Neural cell (in vitro differentiated cells): ENCODE results near the gene RNF223. TPM values are rescaled to one million over a fixed set of nuclear protein-coding genes. Genes with fewer than 3 reads are reported as not detected.

Experiments
- H2AFZ ChIP-seq: fragments of 200-600, 300-800 bp; sonication (generic), shearing (Covaris generic); 2 replicates; pipeline ENCODE4 v1.6.0; 2014; ENCODE audit warnings: low read depth, mild to moderate bottlenecking, antibody characterized with exemption, low read length, moderate library complexity
- H3F3A ChIP-seq: fragments of 200-600 bp; shearing (Covaris generic); 2 replicates; pipeline ENCODE4 v1.6.1; 2016; ENCODE audit warnings: mild to moderate bottlenecking, moderate library complexity, mixed read lengths, antibody characterized with exemption, low read length; ENCODE audit not compliant: insufficient read depth, poor library complexity, severe bottlenecking
- H3K27ac ChIP-seq: fragments of 200-600, 300-800 bp; sonication (generic), shearing (Covaris generic); 2 replicates; pipeline ENCODE4 v1.5.1; 2014; ENCODE audit warnings: mild to moderate bottlenecking, low read length, moderate library complexity
- H3K27me3 ChIP-seq: fragments of 300-800, 200-600 bp; sonication (generic), shearing (Covaris generic); 2 replicates; pipeline ENCODE4 v1.6.0; 2014; ENCODE audit warnings: mild to moderate bottlenecking, low read depth, low read length, moderate library complexity; ENCODE audit not compliant: insufficient read depth
- H3K36me3 ChIP-seq: fragments of 300-800, 200-600 bp; sonication (generic), shearing (Covaris generic); 2 replicates; pipeline ENCODE4 v1.5.1; 2014; ENCODE audit warnings: mild to moderate bottlenecking, antibody characterized with exemption, low read length, moderate library complexity; ENCODE audit not compliant: insufficient read depth
- H3K4me2 ChIP-seq: fragments of 300-800, 200-600 bp; sonication (generic), shearing (Covaris generic); 2 replicates; pipeline ENCODE4 v1.6.0; 2014; ENCODE audit warnings: mild to moderate bottlenecking, low read length
- H3K4me3 ChIP-seq: fragments of 300-800, 200-600 bp; sonication (generic), shearing (Covaris generic); 2 replicates; pipeline ENCODE4 v1.5.1; 2014; ENCODE audit warnings: mild to moderate bottlenecking, low read length, moderate library complexity
- H3K79me2 ChIP-seq: fragments of 200-600 bp; shearing (Covaris generic); replicated peaks from 2 replicates; pipeline ENCODE4 v1.6.0; 2014; ENCODE audit warnings: mild to moderate bottlenecking, low read length, moderate library complexity; ENCODE audit not compliant: insufficient read depth
- H3K9ac ChIP-seq: fragments of 300-800, 200-600 bp; sonication (generic), shearing (Covaris generic); 2 replicates; pipeline ENCODE4 v1.6.1; 2016; ENCODE audit warnings: mild to moderate bottlenecking, low read length, mixed read lengths
- H3K9me2 ChIP-seq: fragments of 200-600 bp; shearing (Covaris generic); 2 replicates; pipeline ENCODE4 v1.6.1; 2016; ENCODE audit warnings: mild to moderate bottlenecking, low read length, mixed read lengths; ENCODE audit not compliant: insufficient read depth
- H3K9me3 ChIP-seq: fragments of 200-600, 300-800 bp; sonication (generic), shearing (Covaris generic); 2 replicates; pipeline ENCODE4 v1.6.1; 2016; ENCODE audit warnings: mild to moderate bottlenecking, mixed run types, low read length, moderate library complexity, mixed read lengths
- H4K20me1 ChIP-seq: fragments of 200-600 bp; shearing (Covaris generic); 2 replicates; pipeline ENCODE4 v1.6.1; 2016; ENCODE audit warnings: mild to moderate bottlenecking, mixed run types; ENCODE audit not compliant: insufficient read depth
- EP300 ChIP-seq: fragments of 450-650 bp; conservative IDR thresholded peaks from 2 replicates; pipeline ENCODE4 v1.6.1; 2014; ENCODE audit warnings: antibody characterized with exemption, mild to moderate bottlenecking, moderate library complexity; ENCODE audit not compliant: poor library complexity, severe bottlenecking
- EZH2 ChIP-seq: fragments of 200-600, 300-800 bp; shearing (Covaris generic), sonication (generic); IDR thresholded peaks from 2 replicates; pipeline ENCODE4 v1.6.1; 2014; ENCODE audit warnings: antibody characterized with exemption, low read length, borderline replicate concordance, mild to moderate bottlenecking; ENCODE audit not compliant: insufficient read depth, poor library complexity, severe bottlenecking
- MXI1 ChIP-seq: fragments of 450-650 bp; conservative IDR thresholded peaks from 2 replicates; pipeline ENCODE4 v1.6.1; 2014; ENCODE audit warnings: antibody characterized with exemption, mild to moderate bottlenecking; ENCODE audit not compliant: poor library complexity, severe bottlenecking
- POLR2AphosphoS5 ChIP-seq: IDR thresholded peaks from 2 replicates; pipeline ENCODE4 v1.6.1; 2012
- RAD21 ChIP-seq: fragments of 450-650 bp; conservative IDR thresholded peaks from 2 replicates; pipeline ENCODE4 v1.6.1; 2014; ENCODE audit warnings: antibody characterized with exemption, mild to moderate bottlenecking, moderate library complexity
- SMC3 ChIP-seq: fragments of 450-650 bp; conservative IDR thresholded peaks from 2 replicates; pipeline ENCODE4 v1.6.1; 2014; ENCODE audit warnings: antibody characterized with exemption, mild to moderate bottlenecking, moderate library complexity; ENCODE audit not compliant: poor library complexity
- polyA plus RNA-seq: library from polyadenylated mRNA; depleted of rRNA; stranded (reverse); fragments of >200 nt; gene quantifications from 2 replicates; pipeline ENCODE4 v1.2.3, GENCODE V29; 2014
- TF ChIP-seq, protein P1 (sequence below): IDR thresholded peaks from 2 replicates; pipeline ENCODE4 v1.6.1; 2012; ENCODE audit warnings: borderline replicate concordance
- TF ChIP-seq, protein P2 (sequence below): fragments of 450-650 bp; IDR thresholded peaks from 2 replicates; pipeline ENCODE4 v1.5.1; 2014; ENCODE audit warnings: antibody characterized with exemption, mild to moderate bottlenecking, moderate library complexity; ENCODE audit not compliant: poor library complexity, severe bottlenecking

Gene RNF223
- polyA plus RNA-seq, 1 donor from 2014 or later, result not detected

DNA sequence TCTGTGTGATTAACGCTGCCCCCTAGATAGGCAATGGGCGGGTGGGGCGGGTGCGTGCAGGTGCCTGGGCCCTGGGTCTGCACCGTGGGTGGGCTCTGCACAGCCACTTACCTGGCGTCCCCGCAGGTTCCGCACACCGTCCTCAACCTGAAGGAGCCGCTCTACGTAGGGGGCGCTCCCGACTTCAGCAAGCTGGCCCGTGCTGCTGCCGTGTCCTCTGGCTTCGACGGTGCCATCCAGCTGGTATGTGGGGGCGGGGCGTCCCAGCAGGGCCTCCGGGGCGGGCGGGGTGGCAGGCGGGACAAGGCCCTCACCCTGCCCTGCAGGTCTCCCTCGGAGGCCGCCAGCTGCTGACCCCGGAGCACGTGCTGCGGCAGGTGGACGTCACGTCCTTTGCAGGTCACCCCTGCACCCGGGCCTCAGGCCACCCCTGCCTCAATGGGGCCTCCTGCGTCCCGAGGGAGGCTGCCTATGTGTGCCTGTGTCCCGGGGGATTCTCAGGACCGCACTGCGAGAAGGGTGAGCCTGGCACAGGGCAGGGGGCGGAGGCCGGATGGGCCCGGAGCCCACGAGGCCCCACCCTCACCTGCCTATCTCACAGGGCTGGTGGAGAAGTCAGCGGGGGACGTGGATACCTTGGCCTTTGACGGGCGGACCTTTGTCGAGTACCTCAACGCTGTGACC, 22.8 kb downstream of the RNF223 start:
- TF ChIP-seq RAD21 (no peak), POLR2AphosphoS5 (no peak), EZH2 (no peak), EP300 (no peak), SMC3 (no peak), MXI1 (no peak)
- TF ChIP-seq, protein P1, sequence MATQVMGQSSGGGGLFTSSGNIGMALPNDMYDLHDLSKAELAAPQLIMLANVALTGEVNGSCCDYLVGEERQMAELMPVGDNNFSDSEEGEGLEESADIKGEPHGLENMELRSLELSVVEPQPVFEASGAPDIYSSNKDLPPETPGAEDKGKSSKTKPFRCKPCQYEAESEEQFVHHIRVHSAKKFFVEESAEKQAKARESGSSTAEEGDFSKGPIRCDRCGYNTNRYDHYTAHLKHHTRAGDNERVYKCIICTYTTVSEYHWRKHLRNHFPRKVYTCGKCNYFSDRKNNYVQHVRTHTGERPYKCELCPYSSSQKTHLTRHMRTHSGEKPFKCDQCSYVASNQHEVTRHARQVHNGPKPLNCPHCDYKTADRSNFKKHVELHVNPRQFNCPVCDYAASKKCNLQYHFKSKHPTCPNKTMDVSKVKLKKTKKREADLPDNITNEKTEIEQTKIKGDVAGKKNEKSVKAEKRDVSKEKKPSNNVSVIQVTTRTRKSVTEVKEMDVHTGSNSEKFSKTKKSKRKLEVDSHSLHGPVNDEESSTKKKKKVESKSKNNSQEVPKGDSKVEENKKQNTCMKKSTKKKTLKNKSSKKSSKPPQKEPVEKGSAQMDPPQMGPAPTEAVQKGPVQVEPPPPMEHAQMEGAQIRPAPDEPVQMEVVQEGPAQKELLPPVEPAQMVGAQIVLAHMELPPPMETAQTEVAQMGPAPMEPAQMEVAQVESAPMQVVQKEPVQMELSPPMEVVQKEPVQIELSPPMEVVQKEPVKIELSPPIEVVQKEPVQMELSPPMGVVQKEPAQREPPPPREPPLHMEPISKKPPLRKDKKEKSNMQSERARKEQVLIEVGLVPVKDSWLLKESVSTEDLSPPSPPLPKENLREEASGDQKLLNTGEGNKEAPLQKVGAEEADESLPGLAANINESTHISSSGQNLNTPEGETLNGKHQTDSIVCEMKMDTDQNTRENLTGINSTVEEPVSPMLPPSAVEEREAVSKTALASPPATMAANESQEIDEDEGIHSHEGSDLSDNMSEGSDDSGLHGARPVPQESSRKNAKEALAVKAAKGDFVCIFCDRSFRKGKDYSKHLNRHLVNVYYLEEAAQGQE, result no peak
- TF ChIP-seq, protein P2, sequence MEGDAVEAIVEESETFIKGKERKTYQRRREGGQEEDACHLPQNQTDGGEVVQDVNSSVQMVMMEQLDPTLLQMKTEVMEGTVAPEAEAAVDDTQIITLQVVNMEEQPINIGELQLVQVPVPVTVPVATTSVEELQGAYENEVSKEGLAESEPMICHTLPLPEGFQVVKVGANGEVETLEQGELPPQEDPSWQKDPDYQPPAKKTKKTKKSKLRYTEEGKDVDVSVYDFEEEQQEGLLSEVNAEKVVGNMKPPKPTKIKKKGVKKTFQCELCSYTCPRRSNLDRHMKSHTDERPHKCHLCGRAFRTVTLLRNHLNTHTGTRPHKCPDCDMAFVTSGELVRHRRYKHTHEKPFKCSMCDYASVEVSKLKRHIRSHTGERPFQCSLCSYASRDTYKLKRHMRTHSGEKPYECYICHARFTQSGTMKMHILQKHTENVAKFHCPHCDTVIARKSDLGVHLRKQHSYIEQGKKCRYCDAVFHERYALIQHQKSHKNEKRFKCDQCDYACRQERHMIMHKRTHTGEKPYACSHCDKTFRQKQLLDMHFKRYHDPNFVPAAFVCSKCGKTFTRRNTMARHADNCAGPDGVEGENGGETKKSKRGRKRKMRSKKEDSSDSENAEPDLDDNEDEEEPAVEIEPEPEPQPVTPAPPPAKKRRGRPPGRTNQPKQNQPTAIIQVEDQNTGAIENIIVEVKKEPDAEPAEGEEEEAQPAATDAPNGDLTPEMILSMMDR, result no peak
- Histone ChIP-seq H2AFZ (no peak overlapping the region), H3K9me3 (no peaks in the 10 kb centered on the region), H3K4me2 (no peak overlapping the region), H4K20me1 (no peaks in the 10 kb centered on the region), H3K79me2 (no peaks in the 10 kb centered on the region), H3K36me3 (no peaks in the 10 kb centered on the region), H3K4me3 (no peak overlapping the region), H3K27ac (no peak overlapping the region), H3F3A (no peaks in the 10 kb centered on the region), H3K9ac (no peak overlapping the region), H3K27me3 (no peaks in the 10 kb centered on the region), H3K9me2 (no peaks in the 10 kb centered on the region)

DNA sequence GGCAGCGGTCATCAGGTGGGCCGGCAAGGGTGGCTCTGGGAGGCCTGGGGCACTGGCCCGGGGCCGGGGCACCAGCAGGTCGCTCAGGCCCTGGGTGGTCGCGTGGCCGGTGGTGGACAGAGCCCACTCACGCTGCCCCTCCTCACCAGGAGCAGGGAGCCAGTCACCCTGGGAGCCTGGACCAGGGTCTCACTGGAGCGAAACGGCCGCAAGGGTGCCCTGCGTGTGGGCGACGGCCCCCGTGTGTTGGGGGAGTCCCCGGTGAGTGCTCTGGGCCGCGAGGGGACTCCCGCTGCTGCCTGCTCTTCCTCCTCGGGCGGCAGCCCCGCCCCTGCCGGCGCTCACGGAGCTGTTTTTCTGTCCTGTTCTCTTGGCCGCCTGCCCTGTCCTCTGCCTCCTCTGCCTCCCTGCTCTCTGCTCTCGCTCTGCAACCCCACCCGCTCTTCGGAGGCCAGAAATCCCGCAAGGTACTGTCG, 23.5 kb downstream of the RNF223 start:
- Histone ChIP-seq H3K4me3 (no peak overlapping the region), H4K20me1 (no peaks in the 10 kb centered on the region), H2AFZ (no peak overlapping the region), H3K4me2 (no peak overlapping the region), H3K79me2 (no peaks in the 10 kb centered on the region), H3K27me3 (no peaks in the 10 kb centered on the region), H3K9me2 (no peaks in the 10 kb centered on the region), H3F3A (no peaks in the 10 kb centered on the region), H3K9me3 (no peaks in the 10 kb centered on the region), H3K27ac (no peak overlapping the region), H3K9ac (no peak overlapping the region), H3K36me3 (no peaks in the 10 kb centered on the region)
- TF ChIP-seq, protein P1, result no peak
- no peak for TF ChIP-seq EZH2
